Activated T-helper 2 cell treated with anti-CD3 and anti-CD28 coated beads, Interferon-gamma antibody, Interleukin-2, Interleukin-4, amounts not matched to agents 10 μg/mL and 5 μg/mL and 100 μg/mL, durations not matched to agents 14 hours and 24 hours and 36 hours (primary cell): ENCODE results near the gene TAF1B. TPM values are rescaled to one million over a fixed set of nuclear protein-coding genes. Genes with fewer than 3 reads are reported as not detected.

Experiments
- DNase-seq: peaks from one replicate; pipeline ENCODE4 v3.0.0; 2021; ENCODE audit warnings: low spot score
- H3K27ac Mint-ChIP-seq: one replicate; pipeline ENCODE4 v1.8.0; 2021; ENCODE audit warnings: mixed read lengths
- H3K27me3 Mint-ChIP-seq: one replicate; pipeline ENCODE4 v1.8.0; 2021; ENCODE audit warnings: low read depth, mixed read lengths
- H3K36me3 Mint-ChIP-seq: one replicate; pipeline ENCODE4 v1.8.0; 2021; ENCODE audit warnings: low read depth, mixed read lengths
- H3K4me1 Mint-ChIP-seq: one replicate; pipeline ENCODE4 v1.8.0; 2021; ENCODE audit warnings: low read depth, mixed read lengths
- H3K4me3 Mint-ChIP-seq: one replicate; pipeline ENCODE4 v1.8.0; 2021; ENCODE audit warnings: low read depth, mild to moderate bottlenecking, moderate library complexity, mixed read lengths
- H3K9me3 Mint-ChIP-seq: one replicate; pipeline ENCODE4 v1.8.0; 2021; ENCODE audit warnings: mixed read lengths
- intact Hi-C: fragments of 100-400 bp; cut with micrococcal nuclease; formaldehyde crosslinking; loops from one replicate; pipeline ENCODE4 v1.15.1; 2023
- total RNA-seq: library from RNA; stranded (reverse); gene quantifications from 2 replicates; pipeline ENCODE4 v1.2.3, GENCODE V29; 2022

TAF1B gene
- total RNA-seq, 1 donor from 2014 or later = 29.3 TPM

GRCh38 chr2:9945596-9945995 lies 102.3 kb downstream of the TAF1B start:
- Mint-ChIP-seq H3K9me3 (no peaks in the 10 kb centered on the region), H3K27me3 (peaks cover 37% of the 10 kb centered on the region), H3K4me3 (no peak overlapping the region), H3K4me1 (peaks cover 2% of the 10 kb centered on the region), H3K27ac (no peak overlapping the region), H3K36me3 (no peaks in the 10 kb centered on the region)
- intact Hi-C loops = no loop called here
- no peak for DNase-seq

GRCh38 chr2:9946076-9946475 lies 102.8 kb downstream of the TAF1B start:
- Mint-ChIP-seq H3K4me3 (no peak overlapping the region), H3K36me3 (no peaks in the 10 kb centered on the region), H3K27me3 (peaks cover 37% of the 10 kb centered on the region), H3K4me1 (peaks cover 2% of the 10 kb centered on the region), H3K9me3 (no peaks in the 10 kb centered on the region), H3K27ac (no peak overlapping the region)
- intact Hi-C loops = no loop called here
- no peak for DNase-seq

- H3K4me3 Mint-ChIP-seq = no peak overlapping the region
Observed at GRCh38 chr2:9946818-9947217, 103.5 kb downstream of the TAF1B start.

GRCh38 chr2:9948721-9949120 lies 105.4 kb downstream of the TAF1B start:
- intact Hi-C loops = no loop called here
- Mint-ChIP-seq H3K27ac (no peak overlapping the region), H3K36me3 (no peaks in the 10 kb centered on the region), H3K9me3 (no peaks in the 10 kb centered on the region), H3K27me3 (peaks cover 53% of the 10 kb centered on the region), H3K4me1 (peaks cover 11% of the 10 kb centered on the region), H3K4me3 (no peak overlapping the region)
- DNase-seq = no peak

More at GRCh38 chr2:9946818-9947217, 103.5 kb downstream of the TAF1B start:
- H3K4me1 Mint-ChIP-seq = peaks cover 2% of the 10 kb centered on the region
- no peak for DNase-seq
- H3K27me3 Mint-ChIP-seq = peaks cover 37% of the 10 kb centered on the region
- no peaks in the 10 kb centered on the region for H3K36me3 Mint-ChIP-seq
- no peaks in the 10 kb centered on the region for H3K9me3 Mint-ChIP-seq
- intact Hi-C loops = no loop called here
- H3K27ac Mint-ChIP-seq = no peak overlapping the region

- intact Hi-C loops = no loop called here
Observed at GRCh38 chr2:9949239-9949991, 106.1 kb downstream of the TAF1B start.

GRCh38 chr2:9949992-9950520 lies 106.8 kb downstream of the TAF1B start:
- H3K27ac Mint-ChIP-seq = no peak overlapping the region

More at GRCh38 chr2:9949239-9949991, 106.1 kb downstream of the TAF1B start:
- no peak overlapping the region for H3K27ac Mint-ChIP-seq
- DNase-seq = no peak
- H3K36me3 Mint-ChIP-seq = no peaks in the 10 kb centered on the region
- peaks cover 60% of the 10 kb centered on the region for H3K27me3 Mint-ChIP-seq
- H3K4me3 Mint-ChIP-seq = peak overlapping the region; percentile 85
- H3K9me3 Mint-ChIP-seq = no peaks in the 10 kb centered on the region
- H3K4me1 Mint-ChIP-seq = peaks cover 11% of the 10 kb centered on the region

GRCh38 chr2:9950521-9951271 lies 107.4 kb downstream of the TAF1B start:
- no peak for DNase-seq
- H3K9me3 Mint-ChIP-seq = no peaks in the 10 kb centered on the region
- peak overlapping the region; percentile 85 for H3K4me3 Mint-ChIP-seq
- no peaks in the 10 kb centered on the region for H3K36me3 Mint-ChIP-seq
- peaks cover 59% of the 10 kb centered on the region for H3K27me3 Mint-ChIP-seq
- peak overlapping the region; percentile 40 for H3K27ac Mint-ChIP-seq
- peaks cover 11% of the 10 kb centered on the region for H3K4me1 Mint-ChIP-seq
- intact Hi-C loops = loop anchor here (5.0 kb wide), 1 partner anchor 108 kb away; the partner anchor contains the start of gene TAF1B

More at GRCh38 chr2:9949992-9950520, 106.8 kb downstream of the TAF1B start:
- Mint-ChIP-seq H3K4me1 (peaks cover 11% of the 10 kb centered on the region), H3K4me3 (peak overlapping the region; percentile 85), H3K9me3 (no peaks in the 10 kb centered on the region), H3K36me3 (no peaks in the 10 kb centered on the region), H3K27me3 (peaks cover 63% of the 10 kb centered on the region)
- intact Hi-C loops = loop anchor here (5.0 kb wide), 1 partner anchor 108 kb away; the partner anchor contains the start of gene TAF1B
- DNase-seq = no peak

- Mint-ChIP-seq H3K4me3 (peak overlapping the region; percentile 85), H3K27me3 (peaks cover 55% of the 10 kb centered on the region), H3K27ac (no peak overlapping the region), H3K36me3 (no peaks in the 10 kb centered on the region), H3K4me1 (peaks cover 11% of the 10 kb centered on the region), H3K9me3 (no peaks in the 10 kb centered on the region)
- intact Hi-C loops = loop anchor here (5.0 kb wide), 1 partner anchor 109 kb away; the partner anchor contains the start of gene TAF1B
- no peak for DNase-seq
Observed at GRCh38 chr2:9951272-9951521, 107.9 kb downstream of the TAF1B start.

GRCh38 chr2:9951522-9952285 lies 108.4 kb downstream of the TAF1B start, which contains the start of gene GRHL1:
Gene GRHL1 (plus strand): TSS chr2:9951693. CDS start chr2:9951834, 141 bp downstream.
- intact Hi-C loops = loop anchor here (5.0 kb wide), 1 partner anchor 109 kb away; the partner anchor contains the start of gene TAF1B
- H3K27me3 Mint-ChIP-seq = peaks cover 51% of the 10 kb centered on the region
- DNase-seq = peak; percentile 90
- H3K4me1 Mint-ChIP-seq = peaks cover 11% of the 10 kb centered on the region
- no peaks in the 10 kb centered on the region for H3K9me3 Mint-ChIP-seq
- H3K36me3 Mint-ChIP-seq = no peaks in the 10 kb centered on the region
- H3K27ac Mint-ChIP-seq = peak within 1 kb of the TSS; percentile 40
- H3K4me3 Mint-ChIP-seq = peak within 1 kb of the TSS; percentile 85

- Mint-ChIP-seq H3K27ac (no peak overlapping the region), H3K27me3 (peaks cover 46% of the 10 kb centered on the region), H3K36me3 (no peaks in the 10 kb centered on the region), H3K4me1 (peaks cover 11% of the 10 kb centered on the region), H3K9me3 (no peaks in the 10 kb centered on the region), H3K4me3 (peak overlapping the region; percentile 62)
- intact Hi-C loops = loop anchor here (5.0 kb wide), 1 partner anchor 110 kb away; the partner anchor contains the start of gene TAF1B
- DNase-seq = no peak
Observed at GRCh38 chr2:9952286-9952737, 109.0 kb downstream of the TAF1B start.

- intact Hi-C loops = loop anchor here (5.0 kb wide), 1 partner anchor 111 kb away; the partner anchor contains the start of gene TAF1B
- Mint-ChIP-seq H3K27ac (no peak overlapping the region), H3K27me3 (peaks cover 49% of the 10 kb centered on the region), H3K4me1 (peaks cover 11% of the 10 kb centered on the region), H3K36me3 (no peaks in the 10 kb centered on the region), H3K9me3 (no peaks in the 10 kb centered on the region), H3K4me3 (peak overlapping the region; percentile 51)
- DNase-seq = no peak
Observed at GRCh38 chr2:9952856-9953503, 109.7 kb downstream of the TAF1B start.

- H3K4me3 Mint-ChIP-seq = no peak overlapping the region
- peaks cover 43% of the 10 kb centered on the region for H3K27me3 Mint-ChIP-seq
- no peaks in the 10 kb centered on the region for H3K36me3 Mint-ChIP-seq
- H3K27ac Mint-ChIP-seq = no peak overlapping the region
- H3K4me1 Mint-ChIP-seq = peaks cover 11% of the 10 kb centered on the region
- intact Hi-C loops = loop anchor here (5.0 kb wide), 1 partner anchor 112 kb away; the partner anchor contains the start of gene TAF1B
- no peak for DNase-seq
- H3K9me3 Mint-ChIP-seq = no peaks in the 10 kb centered on the region
Observed at GRCh38 chr2:9954136-9954535, 110.9 kb downstream of the TAF1B start.
